Stimulated activated CD4-positive, alpha-beta T cell treated with anti-CD3 and anti-CD28 coated beads, Interleukin-2, amount 100 ng/mL, for 48 hours (primary cell): ENCODE measurements around the gene LRRC74B.

ENCODE experiments used
- DNase-seq, 2 donors: peaks; one replicate each; pipeline ENCODE4 v3.0.0-alpha.2; 2020

LRRC74B gene

DNA sequence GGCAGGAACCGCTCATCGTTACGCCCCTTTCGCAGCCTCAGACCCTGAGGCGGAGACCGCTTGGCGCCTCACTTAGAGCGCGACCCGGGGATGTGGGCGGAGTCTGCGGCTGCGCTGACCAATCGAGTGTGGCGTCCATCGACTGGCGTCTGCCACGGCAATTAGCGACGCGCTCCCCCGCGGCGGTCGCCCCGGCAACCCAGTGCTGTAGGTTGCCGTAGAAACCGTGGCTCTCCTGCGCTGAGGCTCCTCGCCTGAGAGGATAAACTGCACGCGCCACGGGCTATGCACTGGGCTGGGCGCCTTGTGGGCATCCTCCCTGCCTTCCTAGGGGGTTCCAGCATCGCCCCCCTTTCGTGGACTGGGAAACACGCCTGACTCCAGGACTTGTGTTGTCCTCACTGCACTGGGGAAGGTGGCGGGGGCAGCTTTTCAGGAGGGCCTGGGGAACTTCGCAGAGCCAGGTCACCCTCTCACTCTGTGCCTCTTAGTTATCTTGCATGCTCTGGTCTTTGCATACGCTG is 31.5 kb upstream of the LRRC74B start:
- DNase-seq: peak; percentile 79 to 80

DNA sequence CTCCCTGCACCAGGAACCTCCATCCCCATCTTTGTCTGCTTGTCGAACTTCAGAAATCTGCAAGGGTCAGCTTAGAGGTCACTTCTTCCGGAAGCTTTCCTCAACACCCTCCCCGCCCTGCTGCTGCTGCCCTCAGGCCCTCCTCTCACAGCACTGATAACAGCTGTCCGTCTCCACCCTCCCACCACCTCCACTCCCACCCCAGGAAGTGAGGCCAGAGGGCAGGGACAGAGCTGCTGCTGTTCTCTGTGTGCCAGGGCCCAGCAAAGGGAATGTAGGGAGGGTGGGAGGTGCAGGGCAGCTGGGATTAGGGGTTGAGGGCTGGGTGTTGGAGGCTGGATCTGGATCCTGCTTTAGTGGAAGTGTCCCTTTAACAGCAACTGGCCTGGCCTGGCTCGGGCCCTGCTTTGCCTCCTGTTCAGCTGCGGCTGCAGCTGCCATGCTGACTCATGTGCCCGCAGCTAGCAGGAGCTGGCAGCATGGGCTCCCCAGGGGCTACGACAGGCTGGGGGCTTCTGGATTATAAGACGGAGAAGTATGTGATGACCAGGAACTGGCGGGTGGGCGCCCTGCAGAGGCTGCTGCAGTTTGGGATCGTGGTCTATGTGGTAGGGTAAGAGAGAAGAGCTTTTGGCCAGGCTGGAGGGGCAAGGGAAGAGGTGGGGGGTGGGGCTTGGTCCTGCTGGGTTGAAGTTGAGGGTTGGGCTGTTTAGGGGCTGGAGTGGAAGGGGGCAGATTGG is 30.9 kb upstream of the LRRC74B start, which contains the start of gene P2RX6:
TSS of gene P2RX6 (plus strand) at position 440 of the 740 bp plus-strand sequence. CDS start at position 450, 10 bp downstream.
- DNase-seq: no peak

DNA sequence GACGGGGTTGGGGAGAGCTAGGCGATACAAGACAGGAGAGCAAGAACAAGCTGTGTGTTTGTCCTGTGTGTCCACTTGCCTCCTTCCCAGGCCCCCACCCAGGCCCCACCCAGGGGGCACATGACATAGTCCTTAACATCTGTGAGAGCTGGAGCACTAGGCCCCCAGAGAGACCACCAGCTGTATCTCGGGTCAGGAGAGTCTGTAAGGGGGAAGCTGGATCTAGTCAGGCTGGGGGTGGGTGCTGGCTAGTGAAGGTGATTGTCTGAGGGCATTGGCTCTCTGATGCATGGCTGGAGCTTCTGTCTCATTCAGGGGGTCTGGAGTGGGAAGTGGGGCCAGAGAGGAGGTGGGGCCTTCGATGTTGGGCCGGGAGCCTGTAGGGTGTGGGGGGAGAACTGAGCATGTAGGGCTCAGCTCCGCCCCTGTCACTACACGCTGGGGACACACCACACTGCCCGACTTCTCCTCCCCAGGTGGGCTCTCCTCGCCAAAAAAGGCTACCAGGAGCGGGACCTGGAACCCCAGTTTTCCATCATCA is 30.2 kb upstream of the LRRC74B start:
- DNase-seq: no peak

DNA sequence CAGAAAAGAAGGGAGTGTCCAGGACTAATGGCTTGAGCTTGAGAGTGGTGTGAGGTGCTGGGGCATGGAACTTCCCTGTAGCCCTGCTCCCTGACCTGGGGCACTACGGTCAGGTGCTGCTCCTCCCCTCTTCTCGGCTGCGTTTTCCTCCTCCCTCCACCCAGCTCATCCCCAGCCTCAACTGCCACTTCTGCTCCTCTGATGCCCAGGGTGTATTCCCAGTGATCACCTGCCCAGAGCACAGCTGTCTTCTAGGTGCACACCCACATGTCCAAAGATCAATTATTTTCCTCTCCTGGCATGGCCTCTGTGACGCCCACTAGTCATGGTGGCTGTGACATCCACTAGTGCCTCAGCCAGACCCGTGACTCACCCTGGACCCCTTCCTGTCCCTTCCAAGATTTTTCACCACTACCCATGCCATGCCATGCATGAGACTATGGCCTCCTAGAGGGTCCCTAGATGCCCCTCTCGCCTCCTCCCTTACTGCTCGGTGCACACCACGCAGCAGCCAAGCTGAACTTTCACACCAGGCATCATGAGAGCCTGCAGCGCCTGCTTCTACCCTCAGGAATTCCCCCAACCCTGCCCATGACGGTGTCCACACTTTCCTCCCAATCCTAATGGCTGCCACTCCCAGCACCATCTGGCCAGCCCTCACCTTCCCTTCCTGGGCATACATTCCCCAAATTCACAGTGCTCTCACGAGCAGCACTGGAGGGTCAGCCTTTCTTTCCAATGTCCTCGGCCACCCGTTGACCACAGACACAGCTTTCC is 28.9 kb upstream of the LRRC74B start:
- DNase-seq: no peak

DNA sequence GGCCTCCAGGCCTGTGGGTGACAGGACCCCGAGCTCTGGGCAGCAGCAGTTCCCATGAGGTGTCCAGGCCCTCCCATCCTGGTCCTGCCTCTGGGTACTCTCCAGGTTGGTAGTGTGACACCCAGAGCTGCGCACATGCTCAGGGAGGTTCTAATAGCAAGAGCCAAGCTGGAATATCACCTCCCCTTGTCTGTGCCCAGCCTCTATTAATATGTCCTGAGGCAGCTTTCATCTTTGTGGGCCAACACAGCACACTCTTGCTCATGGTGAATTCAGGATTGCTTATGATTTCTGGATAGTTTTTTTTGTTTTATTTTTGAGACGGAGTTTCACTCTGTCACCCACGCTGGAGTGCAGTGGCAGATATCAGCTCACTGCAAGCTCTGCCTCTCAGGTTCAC is 27.4 kb upstream of the LRRC74B start:
- DNase-seq: no peak

DNA sequence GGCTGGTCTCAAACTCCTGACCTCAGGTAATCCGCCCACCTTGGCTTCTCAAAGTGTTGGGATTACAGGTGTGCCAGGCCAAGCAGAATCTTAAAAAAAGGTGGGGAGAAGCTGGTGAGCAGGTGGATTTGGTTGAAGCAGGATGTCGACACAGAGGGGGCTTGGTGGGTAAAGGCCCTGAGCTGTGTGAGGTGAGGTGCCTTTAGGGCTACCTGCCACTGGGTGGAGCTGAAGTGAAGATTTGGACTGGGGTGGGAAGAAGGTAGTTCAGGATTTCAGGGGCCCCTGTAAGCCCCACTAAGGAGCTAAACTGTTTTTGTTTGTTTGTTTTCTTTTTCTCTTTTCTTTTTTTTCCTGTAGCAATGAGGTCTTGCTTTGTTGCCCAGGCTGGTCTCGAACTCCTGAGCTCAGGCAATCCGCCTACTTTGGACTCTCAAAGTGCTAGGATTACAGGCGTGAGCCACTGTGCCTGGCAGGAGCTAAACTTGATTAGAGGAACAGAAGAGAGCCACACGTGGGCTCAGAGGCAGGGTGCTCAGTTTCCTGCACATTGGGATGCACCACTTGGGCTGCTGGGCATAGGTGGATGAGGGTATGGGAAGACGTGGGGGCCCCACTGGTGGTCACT is 24.8 kb upstream of the LRRC74B start:
- DNase-seq: no peak

DNA sequence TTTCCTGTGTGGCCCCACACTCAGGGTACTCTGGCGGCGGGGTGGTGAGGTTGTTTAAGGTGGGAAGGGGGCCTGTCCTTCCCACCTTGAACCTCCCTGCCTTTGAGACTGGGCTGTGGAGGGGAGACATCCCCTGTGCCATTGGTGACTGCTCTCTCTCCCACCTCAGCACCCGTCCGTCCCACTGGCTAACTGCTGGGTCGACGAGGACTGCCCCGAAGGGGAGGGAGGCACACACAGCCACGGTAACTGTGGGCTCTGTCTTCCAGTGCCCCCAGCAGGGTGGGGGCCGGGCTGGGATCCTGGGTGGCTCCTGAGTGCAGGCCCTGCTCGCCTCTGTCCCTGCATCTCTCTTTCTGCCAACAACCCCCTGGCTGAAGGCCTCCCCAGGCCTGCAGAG is 23.2 kb upstream of the LRRC74B start:
- DNase-seq: no peak

DNA sequence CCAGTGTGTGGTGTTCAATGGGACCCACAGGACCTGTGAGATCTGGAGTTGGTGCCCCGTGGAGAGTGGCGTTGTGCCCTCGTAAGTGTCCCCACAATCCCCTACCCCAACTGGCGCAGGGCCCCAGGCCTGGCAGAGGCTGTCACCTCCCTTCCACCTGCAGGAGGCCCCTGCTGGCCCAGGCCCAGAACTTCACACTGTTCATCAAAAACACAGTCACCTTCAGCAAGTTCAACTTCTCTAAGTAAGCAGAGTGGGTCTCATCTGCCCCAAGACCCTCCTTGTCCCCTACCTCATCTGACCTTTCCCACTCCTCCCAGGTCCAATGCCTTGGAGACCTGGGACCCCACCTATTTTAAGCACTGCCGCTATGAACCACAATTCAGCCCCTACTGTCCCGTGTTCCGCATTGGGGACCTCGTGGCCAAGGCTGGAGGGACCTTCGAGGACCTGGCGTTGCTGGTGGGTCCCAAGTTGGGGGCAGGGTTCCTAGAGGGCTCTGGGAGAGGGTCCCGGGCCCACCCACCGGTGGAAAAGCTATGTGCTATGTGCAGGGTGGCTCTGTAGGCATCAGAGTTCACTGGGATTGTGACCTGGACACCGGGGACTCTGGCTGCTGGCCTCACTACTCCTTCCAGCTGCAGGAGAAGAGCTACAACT is 22.7 kb upstream of the LRRC74B start:
- no peak for DNase-seq

DNA sequence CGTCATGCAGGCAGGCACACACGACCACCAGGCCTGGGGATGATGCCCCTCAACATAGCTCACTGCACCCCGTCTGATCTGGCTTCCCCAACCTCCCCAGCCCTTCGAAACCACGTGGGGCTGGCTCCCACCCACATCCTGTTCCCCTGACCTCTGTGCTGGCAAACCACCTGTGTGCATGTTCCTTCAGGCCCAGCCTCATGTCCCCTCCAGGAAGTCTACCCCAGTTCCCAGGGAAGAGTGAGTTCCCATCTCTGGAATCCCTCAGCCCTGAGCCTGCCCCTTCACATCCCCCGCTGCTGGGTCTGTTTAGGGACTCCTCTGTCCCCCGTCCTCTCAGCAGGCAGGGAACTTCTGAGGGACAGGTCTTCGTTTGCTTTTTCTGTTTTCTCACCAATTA is 20.5 kb upstream of the LRRC74B start:
- DNase-seq: no peak

DNA sequence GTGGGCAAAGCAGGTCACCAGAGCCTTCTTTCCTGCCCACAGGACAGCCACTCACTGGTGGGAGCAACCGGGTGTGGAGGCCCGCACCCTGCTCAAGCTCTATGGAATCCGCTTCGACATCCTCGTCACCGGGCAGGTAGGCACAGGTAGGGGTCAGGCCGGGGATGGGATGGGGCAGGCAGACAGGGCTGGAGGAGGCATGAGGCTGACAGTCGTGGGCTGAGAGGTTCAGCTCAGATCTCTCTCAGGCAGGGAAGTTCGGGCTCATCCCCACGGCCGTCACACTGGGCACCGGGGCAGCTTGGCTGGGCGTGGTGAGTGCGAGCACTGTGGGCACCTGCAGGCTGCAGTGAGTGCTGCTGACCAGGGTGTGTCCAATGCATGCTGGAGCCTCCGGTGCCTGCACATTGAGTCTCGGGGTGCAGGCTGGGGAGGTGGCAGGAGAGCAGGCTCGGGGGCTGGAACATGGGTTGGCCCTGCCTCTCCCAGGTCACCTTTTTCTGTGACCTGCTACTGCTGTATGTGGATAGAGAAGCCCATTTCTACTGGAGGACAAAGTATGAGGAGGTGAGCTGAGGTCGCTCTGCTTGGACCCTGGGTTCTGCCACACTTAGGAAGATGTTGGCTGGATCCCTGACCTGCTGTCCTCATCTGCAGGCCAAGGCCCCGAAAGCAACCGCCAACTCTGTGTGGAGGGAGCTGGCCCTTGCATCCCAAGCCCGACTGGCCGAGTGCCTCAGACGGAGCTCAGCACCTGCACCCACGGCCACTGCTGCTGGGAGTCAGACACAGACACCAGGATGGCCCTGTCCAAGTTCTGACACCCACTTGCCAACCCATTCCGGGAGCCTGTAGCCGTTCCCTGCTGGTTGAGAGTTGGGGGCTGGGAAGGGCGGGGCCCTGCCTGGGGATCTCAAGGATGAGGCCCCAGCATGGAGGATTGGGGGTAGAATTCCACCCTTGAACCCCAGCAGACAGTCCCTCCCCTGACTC is 19.7 kb upstream of the LRRC74B start:
- DNase-seq: no peak

DNA sequence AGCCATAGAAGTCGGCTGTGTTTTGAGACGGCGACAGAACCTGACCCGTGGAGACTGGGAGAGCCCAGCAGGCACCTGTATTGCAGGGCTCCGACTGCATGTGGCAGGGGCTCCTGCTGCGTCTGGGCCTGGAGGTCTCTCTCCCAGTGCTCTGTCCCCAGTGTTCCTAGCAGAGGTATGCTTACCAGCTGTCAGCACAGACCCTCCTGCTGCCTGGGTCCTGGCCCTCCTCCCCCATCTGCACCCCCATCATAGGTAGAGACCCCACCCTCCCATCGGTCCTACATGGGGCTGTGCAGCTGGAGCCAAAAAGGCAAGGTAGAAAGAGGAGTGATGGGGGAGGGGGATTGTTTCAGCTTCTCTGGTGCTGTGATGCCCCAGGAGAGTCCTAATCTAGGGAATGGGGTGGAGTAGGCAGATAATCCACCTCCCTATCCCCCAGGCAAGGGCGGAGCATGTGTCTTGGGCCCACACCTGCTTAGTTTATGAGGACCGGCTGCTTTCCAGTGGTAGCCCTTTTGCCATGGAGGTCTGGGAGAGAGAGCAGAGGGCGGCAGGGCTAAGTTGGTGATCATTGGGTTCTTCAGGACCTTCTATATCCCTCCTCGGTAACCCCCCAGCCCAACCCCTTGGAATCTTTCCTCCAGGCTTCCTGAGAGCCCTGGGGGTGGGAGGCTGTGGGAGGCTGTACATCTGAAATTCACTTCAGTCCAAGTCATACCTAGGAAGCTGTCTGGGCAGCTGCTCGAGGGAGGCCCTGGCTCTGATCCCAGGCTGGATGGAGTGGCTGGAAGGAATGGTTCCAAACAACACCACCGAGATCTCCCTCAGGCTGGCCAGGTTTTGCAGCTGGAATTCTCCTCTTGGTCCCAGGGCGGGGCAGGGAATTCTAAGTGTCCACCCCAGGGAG is 18.7 kb upstream of the LRRC74B start:
- no peak for DNase-seq

DNA sequence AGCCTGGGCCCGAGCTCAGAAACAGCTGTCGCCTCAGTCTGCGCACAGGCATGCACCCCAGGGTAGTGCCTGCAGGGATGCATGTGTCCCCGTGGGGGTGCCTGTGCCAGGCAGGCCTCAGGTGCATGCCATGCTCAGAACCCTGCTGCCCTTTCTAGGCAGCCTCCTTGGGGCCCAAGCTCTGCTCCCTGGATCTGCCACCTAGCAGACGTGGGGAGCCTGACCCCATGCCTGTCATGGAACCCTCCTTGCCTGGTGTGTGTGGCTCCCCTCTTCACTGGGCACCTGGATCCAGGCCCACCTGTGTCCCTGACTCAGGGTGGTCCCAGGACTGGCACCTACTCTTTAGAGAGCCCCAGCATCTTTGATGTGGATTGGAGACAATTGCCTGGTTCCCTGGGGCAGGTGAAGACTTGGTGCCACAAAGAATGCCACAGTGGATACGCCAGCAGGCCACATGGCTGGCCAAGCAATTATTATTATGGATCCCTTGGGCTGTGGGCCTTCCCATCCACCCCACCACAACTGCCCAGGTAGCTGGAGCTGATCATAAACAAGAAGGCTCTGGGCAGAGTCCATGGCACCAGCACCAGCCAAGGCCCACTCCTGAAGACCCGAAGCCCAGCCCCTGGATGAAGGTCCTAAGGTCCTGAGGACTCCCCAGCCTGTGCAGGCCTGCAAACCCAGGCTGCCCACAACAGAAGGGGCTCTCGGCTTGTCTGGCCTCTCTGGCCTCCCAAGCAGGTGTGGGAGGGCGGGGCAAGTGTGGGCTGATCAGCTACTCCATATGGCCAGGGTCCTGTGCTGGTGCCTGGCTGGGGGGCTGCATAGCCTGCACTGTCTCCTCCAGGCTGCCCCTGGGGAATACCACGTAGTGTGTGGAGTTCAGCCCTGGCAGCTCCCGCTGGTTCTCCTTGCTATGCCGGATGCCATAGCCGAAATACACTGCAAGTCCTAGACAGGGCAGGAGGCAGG is 17.2 kb upstream of the LRRC74B start:
- no peak for DNase-seq

DNA sequence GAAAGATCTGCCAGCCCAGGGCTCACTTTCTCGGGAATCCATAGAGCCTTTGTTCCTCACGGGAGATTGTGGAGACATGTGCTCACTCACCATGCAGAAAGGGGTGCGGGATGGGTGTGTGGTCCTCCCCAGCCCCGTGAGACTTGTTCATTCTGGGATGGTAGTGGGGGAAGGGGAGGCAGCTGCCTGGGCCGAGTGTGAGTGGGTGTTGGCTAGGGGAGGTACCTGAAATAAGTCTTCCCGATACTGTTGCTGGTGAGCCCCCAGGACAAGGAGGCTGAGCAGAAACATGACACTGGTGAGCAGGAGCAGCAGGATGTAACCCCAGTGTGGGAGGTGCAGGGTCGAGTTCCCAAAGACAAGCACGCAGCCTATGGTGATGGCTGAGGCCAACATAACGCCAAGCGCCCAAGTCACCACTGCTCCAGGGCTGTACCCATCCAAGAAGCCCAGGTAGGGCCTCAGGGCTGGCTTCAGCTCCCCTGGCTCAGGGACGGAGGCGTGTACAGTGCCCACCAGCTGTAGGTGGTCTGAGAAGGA is 16.2 kb upstream of the LRRC74B start:
- DNase-seq: no peak

DNA sequence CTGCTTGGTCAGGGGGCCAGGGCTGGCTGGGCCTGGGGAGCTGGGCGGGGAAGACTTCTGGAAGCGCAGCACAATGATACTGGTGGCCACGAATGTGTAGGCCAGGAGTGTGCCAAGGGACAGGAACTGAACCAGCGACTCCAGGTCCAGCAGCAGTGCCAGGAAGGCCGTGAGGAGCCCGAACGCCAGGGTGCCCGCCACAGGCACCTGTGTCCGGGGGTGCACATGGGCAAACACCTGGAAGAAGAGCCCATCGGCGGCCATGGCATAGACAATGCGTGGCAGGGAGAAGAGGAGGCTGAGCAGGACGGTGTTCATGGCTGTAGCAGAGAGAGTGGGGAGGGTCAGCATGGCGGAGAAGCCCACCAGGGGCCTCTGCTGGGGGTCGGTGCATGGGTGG is 15.7 kb upstream of the LRRC74B start:
- no peak for DNase-seq

DNA sequence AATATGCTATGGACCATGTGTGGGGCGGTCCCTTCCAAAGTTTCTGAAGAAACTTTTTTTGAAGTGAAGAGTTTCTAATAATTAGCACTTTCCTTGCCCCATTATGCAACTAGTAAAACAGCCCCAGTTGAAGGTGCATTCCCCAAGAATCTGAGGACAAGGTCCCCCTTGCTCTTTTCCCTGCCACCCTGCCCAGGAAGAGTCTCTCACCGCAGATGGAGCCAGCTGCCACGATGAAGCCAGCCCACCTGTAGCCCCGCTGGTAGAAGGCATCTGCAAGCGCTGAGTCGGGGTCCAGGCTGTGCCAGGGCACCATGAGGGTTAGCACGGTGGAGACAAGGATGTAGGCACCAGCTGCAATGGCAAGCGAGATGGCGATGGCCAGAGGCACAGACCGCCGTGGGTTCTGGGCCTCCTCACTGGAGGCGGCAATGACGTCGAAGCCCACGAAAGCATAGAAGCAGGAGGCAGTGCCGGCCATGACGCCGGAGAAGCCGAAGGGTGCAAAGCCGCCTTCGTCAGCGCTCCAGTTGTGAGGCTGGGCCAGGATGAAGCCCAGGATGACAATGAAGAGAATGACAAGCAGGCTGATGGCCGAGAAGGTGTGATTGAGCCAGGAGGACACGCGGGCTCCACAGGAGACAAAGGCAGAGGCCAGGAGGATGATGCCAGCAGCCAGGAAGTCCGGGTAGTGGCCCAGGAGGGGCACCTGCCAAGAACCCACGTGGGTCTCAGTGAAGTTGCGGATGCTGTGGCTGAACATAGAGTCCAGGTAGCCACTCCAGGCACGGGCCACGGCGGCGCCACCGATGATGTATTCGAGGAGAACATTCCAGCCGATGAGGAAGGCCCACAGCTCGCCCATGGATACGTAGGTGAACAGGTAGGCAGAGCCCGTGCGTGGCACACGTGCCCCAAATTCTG is 14.9 kb upstream of the LRRC74B start:
- no peak for DNase-seq

DNA sequence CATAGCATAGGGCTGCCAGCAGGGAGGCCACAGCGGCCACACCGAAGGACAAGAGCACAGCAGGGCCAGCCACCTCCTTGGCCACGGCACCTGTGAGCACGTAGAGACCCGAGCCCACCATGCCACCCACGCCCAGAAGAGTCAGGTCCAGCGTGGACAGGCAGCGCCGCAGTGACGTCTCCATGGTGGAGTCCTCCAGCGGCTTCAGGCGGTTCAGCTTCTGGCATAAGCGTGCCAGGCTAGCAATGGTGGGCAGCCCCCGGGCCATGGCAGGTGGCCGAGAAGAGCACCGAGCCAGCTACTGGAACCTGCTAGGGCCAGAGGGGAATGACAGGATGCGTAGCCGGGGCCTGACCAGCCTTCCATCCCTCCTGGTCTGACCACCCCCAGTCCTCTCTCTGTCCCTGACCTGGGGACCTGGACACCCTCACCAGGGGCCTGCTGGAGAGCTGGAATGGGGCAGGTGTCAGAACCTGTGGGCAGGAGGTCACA is 14.2 kb upstream of the LRRC74B start:
- no peak for DNase-seq
